Endothelial cell of umbilical vein (primary cell): ENCODE results near the gene SIRT3. TPM values are rescaled to one million over a fixed set of nuclear protein-coding genes. Genes with fewer than 3 reads are reported as not detected.

Source experiments
- BruUV-seq: library from RNA; stranded (reverse); fragments of 400-500 nt; replicated peaks from 2 replicates; lab custom pipeline; 2021; lab: Mats Ljungman, UMichigan
- CTCF ChIA-PET: fragments of 300-600, 350-600 bp; sonication (Branson Sonifier 250); formaldehyde crosslinking; loops from one replicate; lab custom pipeline; 2021; ENCODE audit warnings: antibody characterized with exemption, inconsistent platforms; lab: Charles Lee
- POLR2A ChIA-PET: fragments of 300-600, 350-600 bp; sonication (Branson Sonifier 250); formaldehyde crosslinking; loops from one replicate; lab custom pipeline; 2021; ENCODE audit warnings: antibody characterized with exemption, inconsistent platforms; lab: Charles Lee
- DNase-seq: peaks from one replicate; pipeline ENCODE4 v3.0.0-alpha.2; 2011; ENCODE audit warnings: low read depth, low spot score
- FAIRE-seq: peaks from 2 replicates; lab custom pipeline; 2011; peaks lifted over from hg19 to GRCh38; lab: Jason Lieb, UNC
- H2AFZ ChIP-seq: 2 replicates; pipeline ENCODE4 v1.6.0; 2012; ENCODE audit warnings: low read depth, low read length, control low read depth, inconsistent platforms
- H3K27ac ChIP-seq: 2 replicates; pipeline ENCODE4 v1.5.1; 2011; ENCODE audit warnings: low read depth, mild to moderate bottlenecking, control low read depth, low read length, moderate library complexity; ENCODE audit not compliant: insufficient read depth
- H3K27me3 ChIP-seq, 2 experiments: 2 replicates each; pipeline versions ENCODE4 v1.6.0 to v1.6.1; 2011; ENCODE audit warnings: low read length in 2 of 2, mixed read lengths in 1 of 2; ENCODE audit not compliant: control insufficient read depth in 2 of 2, insufficient read depth in 2 of 2
- H3K36me3 ChIP-seq, 2 experiments: 2 replicates in 1 of 2; 3 replicates in 1 of 2; pipeline ENCODE4 v1.5.1; 2011; ENCODE audit warnings: low read length in 2 of 2, mild to moderate bottlenecking in 1 of 2, moderate library complexity in 1 of 2; ENCODE audit not compliant: control insufficient read depth in 2 of 2, insufficient read depth in 2 of 2; ENCODE audit errors: extremely low read depth in 1 of 2
- H3K4me1 ChIP-seq: 3 replicates; pipeline ENCODE4 v1.5.1; 2011; ENCODE audit warnings: mild to moderate bottlenecking, low read length; ENCODE audit not compliant: control insufficient read depth, insufficient read depth; ENCODE audit errors: extremely low read depth
- H3K4me2 ChIP-seq: 2 replicates; pipeline ENCODE4 v1.6.1; 2011; ENCODE audit warnings: low read length, control low read depth, mixed read lengths; ENCODE audit not compliant: insufficient read depth
- H3K4me3 ChIP-seq, 3 experiments: fragments of 200-600 bp in 1 of 3; sonication (generic), shearing (Covaris generic) in 1 of 3; replicated peaks in 1 of 3; 2 replicates each; pipeline ENCODE4 v1.5.1; 2011 to 2016; ENCODE audit warnings: control low read depth in 3 of 3, low read length in 3 of 3, mild to moderate bottlenecking in 2 of 3, inconsistent platforms in 1 of 3, low read depth in 1 of 3, moderate library complexity in 1 of 3; ENCODE audit not compliant: insufficient read depth in 1 of 3
- H3K79me2 ChIP-seq: 2 replicates; pipeline ENCODE4 v1.6.0; 2012; ENCODE audit warnings: low read length, inconsistent platforms; ENCODE audit not compliant: control insufficient read depth, insufficient read depth
- H3K9ac ChIP-seq: replicated peaks from 2 replicates; pipeline ENCODE3; 2011; ENCODE audit warnings: low read length, control low read depth; ENCODE audit not compliant: insufficient read depth; ENCODE audit errors: extremely low read depth
- H3K9me1 ChIP-seq: replicated peaks from 3 replicates; pipeline ENCODE4 v1.6.0; 2011; ENCODE audit warnings: mild to moderate bottlenecking, low read length; ENCODE audit not compliant: control insufficient read depth, insufficient read depth; ENCODE audit errors: extremely low read depth
- H3K9me3 ChIP-seq: replicated peaks from 2 replicates; pipeline ENCODE4 v1.5.1; 2012; ENCODE audit warnings: low read length, inconsistent platforms; ENCODE audit not compliant: control insufficient read depth, insufficient read depth
- H4K20me1 ChIP-seq: replicated peaks from 2 replicates; pipeline ENCODE3; 2011; ENCODE audit warnings: mild to moderate bottlenecking, low read length; ENCODE audit not compliant: control insufficient read depth, insufficient read depth; ENCODE audit errors: extremely low read depth
- EZH2 ChIP-seq: IDR thresholded peaks from 2 replicates; pipeline ENCODE4 v1.6.1; 2012; ENCODE audit warnings: borderline replicate concordance, low read depth, mild to moderate bottlenecking, moderate library complexity, low read length, inconsistent platforms; ENCODE audit not compliant: severe bottlenecking
- FOS ChIP-seq: IDR thresholded peaks from 2 replicates; pipeline ENCODE4 v1.6.1; 2011; ENCODE audit warnings: mild to moderate bottlenecking, low read length, moderate library complexity, borderline replicate concordance; ENCODE audit not compliant: insufficient read depth
- GATA2 ChIP-seq: IDR thresholded peaks from 2 replicates; pipeline ENCODE4 v1.7.0; 2011; ENCODE audit warnings: low read depth, mild to moderate bottlenecking, moderate library complexity, mixed read lengths, low read length; ENCODE audit not compliant: insufficient read length, insufficient read depth
- JUN ChIP-seq: IDR thresholded peaks from 2 replicates; pipeline ENCODE4 v1.6.1; 2011; ENCODE audit warnings: borderline replicate concordance, low read depth; ENCODE audit not compliant: insufficient read length, insufficient read depth
- MYC ChIP-seq: IDR thresholded peaks from one replicate; pipeline ENCODE4 v1.6.1; 2011; ENCODE audit warnings: mild to moderate bottlenecking, low read depth, low read length
- POLR2A ChIP-seq: IDR thresholded peaks from 2 replicates; pipeline ENCODE4 v1.6.1; 2012; ENCODE audit warnings: low read depth, mild to moderate bottlenecking, control low read depth, low read length
- POLR2AphosphoS5 ChIP-seq: IDR thresholded peaks from 2 replicates; pipeline ENCODE4 v1.6.1; 2012; ENCODE audit warnings: low read depth, mild to moderate bottlenecking, control low read depth, low read length, moderate library complexity; ENCODE audit not compliant: insufficient read depth
- dilution Hi-C: fragments of 300-500 bp; cut with MboI; formaldehyde crosslinking; loops from one replicate; pipeline ENCODE4 v1.15.0; 2019; ENCODE audit warnings: low sequenced_read_pairs; ENCODE audit not compliant: extremely low pct_ligation_motif_present
- intact Hi-C: fragments of 100-400 bp; cut with micrococcal nuclease; formaldehyde crosslinking; loops from one replicate; pipeline ENCODE4 v1.10.0; 2022
- polyA plus RNA-seq, 4 experiments: library from polyadenylated mRNA; depleted of rRNA in 3 of 4; stranded (reverse) in 3 of 4; unstranded in 1 of 4; fragments of >200 nt; gene quantifications; 2 replicates each; pipeline versions ENCODE4 v1.2.1 to v1.2.3, GENCODE V29; 2011 to 2012; ENCODE audit warnings: missing spikeins in 1 of 4
- total RNA-seq: library from RNA; stranded (reverse); gene quantifications from 2 replicates; pipeline ENCODE4 v1.2.3, GENCODE V29; 2021
- TF ChIP-seq, protein P1 (sequence below): IDR thresholded peaks from 2 replicates; pipeline ENCODE4 v1.6.1; 2011; ENCODE audit not compliant: insufficient read depth, insufficient read length
- TF ChIP-seq, protein P2 (sequence below), 2 donors: IDR thresholded peaks; 1 replicate in 1 of 2; 2 replicates in 1 of 2; pipeline ENCODE4 v1.5.1; 2011; ENCODE audit warnings: low read length in 2 of 2, mild to moderate bottlenecking in 2 of 2, moderate library complexity in 2 of 2, control low read depth in 1 of 2, inconsistent platforms in 1 of 2, low read depth in 1 of 2; ENCODE audit not compliant: insufficient read depth in 1 of 2; ENCODE audit errors: extremely low read depth in 1 of 2

SIRT3 gene
- total and polyA plus RNA-seq, 2 donors (not counting 3 experiments of a cell fraction or from before 2014, with no cell fraction given), result 12.0 to 18.3 TPM

DNA sequence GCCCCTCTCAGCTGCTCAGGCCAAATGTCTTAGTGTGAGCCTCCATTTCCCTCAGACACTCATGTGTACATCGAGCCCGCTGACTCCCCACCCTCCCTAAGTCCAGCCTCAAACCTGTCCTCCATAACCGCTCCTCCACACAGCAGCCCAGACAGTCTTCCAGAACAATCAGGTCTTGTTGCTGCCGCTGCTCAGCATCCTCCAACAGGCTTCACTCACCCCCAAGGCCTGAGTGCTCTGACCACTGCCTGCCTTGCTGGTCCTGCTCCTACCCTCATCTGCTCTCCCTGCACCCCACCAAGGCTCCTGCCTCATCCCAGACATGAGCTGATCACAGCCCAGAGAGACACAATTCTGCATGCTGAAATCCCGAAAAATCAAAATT lies 17.7 kb upstream of the SIRT3 start:
- no TSS peak for BruUV-seq
- H3K9me3 ChIP-seq, result no peaks in the 10 kb centered on the region
- H3K27me3 ChIP-seq, result no peaks in the 10 kb centered on the region
- H3K4me3 ChIP-seq, result no peak overlapping the region
- no peak overlapping the region for H3K9ac ChIP-seq
- POLR2A ChIA-PET, result no interaction called here
- no peaks in the 10 kb centered on the region for H3K4me1 ChIP-seq
- CTCF ChIA-PET, result no interaction called here
- H2AFZ ChIP-seq, result no peak overlapping the region
- H4K20me1 ChIP-seq, result no peaks in the 10 kb centered on the region
- FAIRE-seq (no peak), DNase-seq (no peak)
- H3K36me3 ChIP-seq, result peaks cover 14 to 30% of the 10 kb centered on the region in 2 experiments
- no peaks in the 10 kb centered on the region for H3K79me2 ChIP-seq
- H3K27ac ChIP-seq, result no peak overlapping the region
- dilution Hi-C loops (no loop called here), intact Hi-C loops (loop anchor here (5.0 kb wide), 1 partner anchor 193 kb away; no protein-coding TSS in a partner anchor)
- no peak overlapping the region for H3K4me2 ChIP-seq
- no peak for TF ChIP-seq GATA2
- TF ChIP-seq FOS, result no peak
- TF ChIP-seq MYC, result no peak
- no peak for TF ChIP-seq POLR2AphosphoS5
- TF ChIP-seq, protein P1, sequence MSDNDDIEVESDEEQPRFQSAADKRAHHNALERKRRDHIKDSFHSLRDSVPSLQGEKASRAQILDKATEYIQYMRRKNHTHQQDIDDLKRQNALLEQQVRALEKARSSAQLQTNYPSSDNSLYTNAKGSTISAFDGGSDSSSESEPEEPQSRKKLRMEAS, result no peak
- TF ChIP-seq, protein P2, sequence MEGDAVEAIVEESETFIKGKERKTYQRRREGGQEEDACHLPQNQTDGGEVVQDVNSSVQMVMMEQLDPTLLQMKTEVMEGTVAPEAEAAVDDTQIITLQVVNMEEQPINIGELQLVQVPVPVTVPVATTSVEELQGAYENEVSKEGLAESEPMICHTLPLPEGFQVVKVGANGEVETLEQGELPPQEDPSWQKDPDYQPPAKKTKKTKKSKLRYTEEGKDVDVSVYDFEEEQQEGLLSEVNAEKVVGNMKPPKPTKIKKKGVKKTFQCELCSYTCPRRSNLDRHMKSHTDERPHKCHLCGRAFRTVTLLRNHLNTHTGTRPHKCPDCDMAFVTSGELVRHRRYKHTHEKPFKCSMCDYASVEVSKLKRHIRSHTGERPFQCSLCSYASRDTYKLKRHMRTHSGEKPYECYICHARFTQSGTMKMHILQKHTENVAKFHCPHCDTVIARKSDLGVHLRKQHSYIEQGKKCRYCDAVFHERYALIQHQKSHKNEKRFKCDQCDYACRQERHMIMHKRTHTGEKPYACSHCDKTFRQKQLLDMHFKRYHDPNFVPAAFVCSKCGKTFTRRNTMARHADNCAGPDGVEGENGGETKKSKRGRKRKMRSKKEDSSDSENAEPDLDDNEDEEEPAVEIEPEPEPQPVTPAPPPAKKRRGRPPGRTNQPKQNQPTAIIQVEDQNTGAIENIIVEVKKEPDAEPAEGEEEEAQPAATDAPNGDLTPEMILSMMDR (IDR thresholded peaks at IDR 0.05; ENCODE audit: extremely low read depth in 1 of 2, insufficient read depth in 1 of 2, low read depth in 1 of 2, low read length in 2 of 2), result no peak
- TF ChIP-seq POLR2A, result no peak
- no peak for TF ChIP-seq JUN
- TF ChIP-seq EZH2, result no peak
- H3K9me1 ChIP-seq, result no peaks in the 10 kb centered on the region
